A673 (cell line): ENCODE data around the gene PDE11A.

Experiments
- CTCF ChIP-seq: fragments of 300-800, 200-600 bp; sonication (generic); conservative IDR thresholded peaks from 2 replicates; pipeline ENCODE4 v1.5.1; 2017; ENCODE audit warnings: low read depth, mild to moderate bottlenecking, antibody characterized with exemption, low read length, moderate library complexity, mixed read lengths
- EZH2 ChIP-seq: fragments of 200-600 bp; sonication (generic); IDR thresholded peaks from 2 replicates; pipeline ENCODE4 v1.6.1; 2017; ENCODE audit warnings: borderline replicate concordance, low read depth, mild to moderate bottlenecking, mixed read lengths, antibody characterized with exemption, low read length; ENCODE audit not compliant: poor library complexity, severe bottlenecking

- TF ChIP-seq CTCF, result no peak
- TF ChIP-seq EZH2, result no peak
These were observed 479.6 kb downstream of the PDE11A start for GRCh38 chr2:177592945-177593344.
